NCI-H345 (cell line): Measurements from ENCODE around the gene SF3B3.
A peak's percentile ranks its signal among the peaks of the same experiment; 100 is the strongest.
"Not testable (repeated sequence)": the region's sequence is repeated elsewhere in the genome, so short reads cannot be mapped to it uniquely, and the experiment has no call there.

Experiments
- DNase-seq: peaks from one replicate; lab custom pipeline; 2025; lab: John Stamatoyannopoulos, UW

SF3B3 gene

DNA sequence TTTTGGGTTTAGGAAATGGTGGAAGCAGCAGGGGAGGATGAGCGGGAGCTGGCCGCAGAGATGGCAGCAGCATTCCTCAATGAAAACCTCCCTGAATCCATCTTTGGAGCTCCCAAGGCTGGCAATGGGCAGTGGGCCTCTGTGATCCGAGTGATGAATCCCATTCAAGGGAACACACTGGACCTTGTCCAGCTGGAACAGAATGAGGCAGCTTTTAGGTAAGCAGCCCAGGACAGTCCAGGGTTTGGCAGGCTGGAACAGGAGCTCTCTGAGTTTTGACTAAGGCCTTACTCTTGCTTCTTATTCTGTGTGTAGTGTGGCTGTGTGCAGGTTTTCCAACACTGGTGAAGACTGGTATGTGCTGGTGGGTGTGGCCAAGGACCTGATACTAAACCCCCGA is 41.4 kb downstream of the SF3B3 start:
- no peak for DNase-seq

DNA sequence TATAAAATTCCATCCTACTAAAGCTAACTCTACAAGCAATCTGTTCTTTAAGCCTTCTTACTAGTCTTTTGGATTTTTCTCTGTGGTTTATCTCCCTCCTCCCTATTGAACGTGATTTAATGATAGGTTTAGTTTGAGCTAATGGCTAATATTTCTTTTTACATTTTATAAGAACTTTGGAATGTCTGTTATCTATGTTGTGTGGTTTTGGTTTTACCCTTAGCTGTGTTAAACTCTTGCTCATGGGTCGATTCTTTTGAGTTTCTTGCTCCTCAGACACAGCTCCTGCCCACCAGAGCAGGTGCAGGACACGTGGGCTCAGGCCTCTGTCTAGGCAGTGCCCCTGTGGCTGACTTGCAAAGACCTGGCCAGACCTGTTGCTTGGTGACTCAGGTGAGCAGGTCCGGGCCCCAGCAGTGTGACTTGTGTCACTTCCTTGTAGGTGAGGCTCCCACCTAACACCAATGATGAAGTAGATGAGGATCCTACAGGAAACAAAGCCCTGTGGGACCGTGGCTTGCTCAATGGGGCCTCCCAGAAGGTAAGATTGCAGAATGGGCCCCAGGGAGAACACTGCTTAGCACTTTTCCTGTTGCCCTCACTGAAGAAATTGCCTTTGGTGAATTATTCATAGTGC is 45.1 kb downstream of the SF3B3 start:
- DNase-seq = no peak

- no peak for DNase-seq
These were observed 46.1 kb downstream of the SF3B3 start for GRCh38 chr16:70569752-70570151.

DNA sequence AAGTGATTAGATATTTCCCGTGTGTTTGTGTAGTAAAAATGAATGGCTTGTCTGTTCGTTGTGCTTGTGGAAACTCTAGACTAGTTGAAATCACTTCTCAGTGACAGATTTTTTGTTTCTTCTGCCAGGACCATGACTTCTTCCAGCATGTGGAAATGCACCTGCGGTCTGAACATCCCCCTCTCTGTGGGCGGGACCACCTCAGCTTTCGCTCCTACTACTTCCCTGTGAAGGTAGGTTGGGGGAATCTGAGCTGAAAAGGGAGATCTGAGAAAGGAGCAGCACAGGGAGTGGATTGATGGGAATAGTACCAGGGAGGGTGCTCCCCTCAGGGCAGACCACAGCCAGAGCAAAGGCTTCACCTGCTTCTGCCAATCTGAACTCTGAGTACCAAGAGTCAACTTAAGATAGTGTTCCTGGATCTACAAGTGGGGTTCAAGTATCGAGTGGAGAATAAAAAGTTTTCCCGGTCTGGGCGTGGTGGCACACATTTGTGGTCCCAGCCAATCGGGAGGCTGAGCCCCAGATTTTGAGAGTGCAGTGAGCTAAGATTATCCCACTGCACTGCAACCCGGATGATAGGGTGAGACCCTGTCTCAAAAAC is 47.5 kb downstream of the SF3B3 start:
- no peak for DNase-seq

DNA sequence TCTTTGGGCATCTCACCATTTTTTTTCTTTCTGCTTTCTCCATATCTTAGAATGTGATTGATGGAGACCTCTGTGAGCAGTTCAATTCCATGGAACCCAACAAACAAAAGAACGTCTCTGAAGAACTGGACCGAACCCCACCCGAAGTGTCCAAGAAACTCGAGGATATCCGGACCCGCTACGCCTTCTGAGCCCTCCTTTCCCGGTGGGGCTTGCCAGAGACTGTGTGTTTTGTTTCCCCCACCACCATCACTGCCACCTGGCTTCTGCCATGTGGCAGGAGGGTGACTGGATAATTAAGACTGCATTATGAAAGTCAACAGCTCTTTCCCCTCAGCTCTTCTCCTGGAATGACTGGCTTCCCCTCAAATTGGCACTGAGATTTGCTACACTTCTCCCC is 48.0 kb downstream of the SF3B3 start:
- no peak for DNase-seq

DNA sequence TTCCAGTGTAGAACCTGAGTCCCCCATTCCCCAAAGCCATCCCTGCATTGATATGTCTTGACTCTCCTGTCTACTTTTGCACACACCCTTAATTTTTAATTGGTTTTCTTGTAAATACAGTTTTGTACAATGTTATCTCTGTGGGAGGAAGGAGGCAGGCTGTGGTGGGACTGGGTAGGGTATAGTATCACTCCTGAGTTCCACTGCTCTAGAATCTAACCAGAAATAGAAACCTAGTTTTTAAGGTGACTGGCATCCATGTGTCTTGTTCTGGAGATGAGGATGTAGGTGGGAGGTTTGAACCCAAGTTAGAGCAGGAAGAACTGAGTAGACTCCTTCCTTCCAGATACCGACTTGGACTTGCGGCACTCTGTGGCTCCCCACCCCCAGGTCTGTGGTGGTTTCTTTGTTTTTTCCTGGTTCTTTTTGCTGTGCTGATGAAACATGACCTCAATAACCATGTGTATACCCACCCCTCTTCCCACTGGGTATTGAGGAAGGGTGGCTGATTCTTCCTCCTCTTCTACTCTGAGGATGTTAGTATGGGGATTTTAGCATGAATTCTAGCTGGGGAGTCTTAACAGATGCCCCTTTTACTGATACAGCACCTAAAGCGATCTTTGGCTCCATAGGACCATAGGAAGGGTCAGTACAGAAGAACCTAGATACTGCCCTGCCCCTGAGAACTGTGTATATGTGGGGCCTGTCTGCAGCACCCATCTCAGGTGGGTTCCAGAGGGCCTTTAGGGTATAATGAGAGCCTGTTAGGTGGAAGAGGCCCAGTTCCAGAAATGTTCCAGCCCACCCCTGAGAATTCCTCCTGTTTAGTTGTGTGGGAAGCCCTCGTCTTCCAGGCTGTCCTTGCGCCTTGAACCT is 48.7 kb downstream of the SF3B3 start:
- no peak for DNase-seq

- DNase-seq = no peak
These were observed 49.3 kb downstream of the SF3B3 start for GRCh38 chr16:70572926-70573270.

- no peak for DNase-seq
These were observed 50.0 kb downstream of the SF3B3 start for GRCh38 chr16:70573451-70574121.

- DNase-seq = peak; percentile 33
These were observed 51.1 kb downstream of the SF3B3 start for GRCh38 chr16:70574595-70575271.

DNA sequence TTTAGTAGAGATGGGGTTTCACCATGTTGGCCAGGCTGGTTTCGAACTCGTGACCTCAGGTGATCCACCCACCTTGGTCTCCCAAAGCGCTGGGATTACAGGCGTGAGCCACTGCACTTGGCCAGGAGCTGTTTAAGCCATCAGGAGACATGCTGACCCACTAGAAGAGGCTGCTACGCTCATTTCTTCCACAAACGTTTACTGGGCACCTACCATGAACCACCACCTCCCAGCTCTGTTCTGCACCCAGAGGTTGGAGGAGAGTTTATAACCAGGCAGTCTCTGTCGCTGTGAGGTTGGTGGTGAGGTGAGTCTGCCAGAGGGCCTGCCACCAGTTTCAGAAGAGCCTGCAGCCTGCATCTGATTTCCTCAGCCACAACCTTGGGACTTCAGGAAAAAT is 51.8 kb downstream of the SF3B3 start:
- DNase-seq = no peak

- no peak for DNase-seq
These were observed 53.0 kb downstream of the SF3B3 start for GRCh38 chr16:70576431-70577255.

GRCh38 chr16:70577256-70577698 is 53.7 kb downstream of the SF3B3 start:
- no peak for DNase-seq

DNA sequence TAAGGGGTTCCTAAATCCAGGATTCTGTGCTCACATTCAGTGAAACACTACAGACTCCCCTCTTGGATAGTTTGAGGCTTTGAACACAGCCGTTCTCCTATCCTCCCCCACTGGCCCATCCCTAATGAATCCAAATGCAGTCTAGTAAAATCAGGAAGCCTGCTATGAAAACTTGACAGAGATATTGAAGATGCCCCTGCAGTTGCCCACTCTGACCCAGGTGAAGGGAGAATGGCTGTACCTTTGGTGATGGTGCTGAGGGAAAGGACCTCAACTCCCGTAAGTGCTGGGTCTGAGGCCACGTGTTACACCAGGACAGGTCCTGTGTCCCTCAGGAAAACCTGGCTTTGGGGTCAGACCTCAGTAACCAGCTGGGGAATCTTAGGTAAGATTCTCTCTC is 54.4 kb downstream of the SF3B3 start:
- no peak for DNase-seq

DNA sequence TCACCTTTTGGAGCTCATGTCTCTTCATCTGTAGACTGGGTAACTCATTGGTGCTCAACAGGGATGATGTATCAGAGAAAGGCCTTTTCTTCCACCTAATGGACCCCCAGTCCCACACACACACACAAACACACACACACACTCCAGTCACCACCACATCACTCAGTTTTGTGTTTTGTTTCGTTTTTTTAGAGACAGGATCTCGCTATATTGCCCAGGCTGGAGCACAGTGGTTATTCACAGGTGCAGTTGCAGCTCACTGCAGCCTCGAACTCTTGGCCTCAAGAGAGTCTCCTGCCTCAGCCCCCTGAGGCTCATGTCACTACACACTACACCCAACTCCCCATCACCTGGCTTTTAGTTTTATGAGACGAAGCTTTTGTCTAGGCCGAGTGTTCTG is 55.6 kb downstream of the SF3B3 start:
- DNase-seq = no peak

GRCh38 chr16:70579648-70580630 is 56.3 kb downstream of the SF3B3 start:
- DNase-seq = no peak

- no peak for DNase-seq
These were observed 58.8 kb downstream of the SF3B3 start for GRCh38 chr16:70582280-70582978.

- DNase-seq = no peak
These were observed 63.1 kb downstream of the SF3B3 start for GRCh38 chr16:70586731-70587130.

GRCh38 chr16:70588565-70588964 is 64.9 kb downstream of the SF3B3 start:
- DNase-seq = no peak

- not testable (repeated sequence) for DNase-seq
These were observed 65.8 kb downstream of the SF3B3 start for GRCh38 chr16:70589416-70589815.
